Transverse colon (tissue), 4 donors: ENCODE measurements around the gene TMUB2. TPM values are rescaled to one million over a fixed set of nuclear protein-coding genes. Genes with fewer than 3 reads are reported as not detected.

Experiments
- DNase-seq: peaks from one replicate; pipeline ENCODE4 v3.0.0-alpha.2; 2019
- H3K27ac ChIP-seq, 4 donors: fragments of 200-600 bp; sonication (generic); 2 replicates each; pipeline ENCODE4 v1.5.1; 2016 to 2018; ENCODE audit warnings: inconsistent platforms in 4 of 4
- H3K27me3 ChIP-seq: fragments of 200-600 bp; sonication (generic); 2 replicates; pipeline ENCODE4 v1.5.1; 2017; ENCODE audit warnings: inconsistent platforms
- H3K36me3 ChIP-seq, 4 donors: fragments of 200-600 bp; sonication (generic); 2 replicates each; pipeline ENCODE4 v1.5.1; 2017 to 2019; ENCODE audit warnings: inconsistent platforms in 4 of 4
- H3K4me1 ChIP-seq, 4 donors: fragments of 200-600 bp; sonication (generic); 2 replicates each; pipeline ENCODE4 v1.5.1; 2017 to 2020; ENCODE audit warnings: inconsistent platforms in 4 of 4
- H3K4me3 ChIP-seq, 4 donors: fragments of 200-600 bp; sonication (generic); 1 replicate in 1 of 4; 2 replicates in 3 of 4; pipeline versions ENCODE4 v1.5.1 to v1.6.1; 2017 to 2019; ENCODE audit warnings: inconsistent platforms in 4 of 4
- H3K9me3 ChIP-seq, 2 donors: fragments of 200-600 bp; sonication (generic); 2 replicates each; pipeline ENCODE4 v1.5.1; 2017 to 2019; ENCODE audit warnings: inconsistent platforms in 2 of 2
- EP300 ChIP-seq: sonication (generic); formaldehyde crosslinking; IDR thresholded peaks from one replicate; pipeline ENCODE4 v1.6.1; 2017; ENCODE audit warnings: antibody characterized with exemption, low read depth
- POLR2A ChIP-seq: fragments of 450-650 bp; IDR thresholded peaks from one replicate; pipeline ENCODE4 v1.6.1; 2016; ENCODE audit warnings: antibody characterized with exemption, mild to moderate bottlenecking, moderate library complexity
- POLR2AphosphoS5 ChIP-seq, 3 donors: sonication (generic); formaldehyde crosslinking; IDR thresholded peaks; one replicate each; pipeline ENCODE4 v1.6.1; 2016; ENCODE audit warnings: antibody characterized with exemption in 3 of 3
- WGBS, 2 donors: methylation state at CpG; one replicate each; pipeline ENCODE4 v1.1.5; 2018; ENCODE audit warnings: low coverage in 1 of 2; 5-methylcytosine and 5-hydroxymethylcytosine counted together
- in situ Hi-C, 4 donors: fragments of 200-750 bp; cut with MboI; loops; one replicate each; pipeline versions ENCODE4 v1.15.0 to v1.15.1; 2017; ENCODE audit warnings: low sequenced_read_pairs in 3 of 4, low pct_ligation_motif_present in 1 of 4, low pct_unique_long_range_greater_than_20kb in 1 of 4
- intact Hi-C: fragments of 100-400 bp; cut with DNase I; formaldehyde crosslinking; loops from one replicate; pipeline ENCODE4 v1.15.1; 2023; ENCODE audit warnings: low total_unique reads
- small RNA-seq, 4 donors: library from RNA; depleted of rRNA; stranded (forward); fragments of <200 nt; gene quantifications; one replicate each; pipeline ENCODE3, GENCODE V24; 2016
- total RNA-seq, 4 donors: library from RNA; depleted of rRNA; stranded (reverse); fragments of >200 nt; gene quantifications; one replicate each; pipeline ENCODE4 v1.1.0, GENCODE V29; 2016
- TF ChIP-seq, protein P1 (sequence below), 5 experiments: fragments of 200-600 bp in 3 of 5; fragments of 450-650 bp in 2 of 5; sonication (generic) in 3 of 5; IDR thresholded peaks; 1 replicate in 2 of 5; 2 replicates in 3 of 5; pipeline ENCODE4 v1.5.1; 2016 to 2017; ENCODE audit warnings: antibody characterized with exemption in 5 of 5, inconsistent platforms in 3 of 5, mild to moderate bottlenecking in 2 of 5, moderate library complexity in 1 of 5

TMUB2 gene
- total RNA-seq, 4 donors from 2014 or later: 53.4 to 70.5 (median 60.6) TPM

DNA sequence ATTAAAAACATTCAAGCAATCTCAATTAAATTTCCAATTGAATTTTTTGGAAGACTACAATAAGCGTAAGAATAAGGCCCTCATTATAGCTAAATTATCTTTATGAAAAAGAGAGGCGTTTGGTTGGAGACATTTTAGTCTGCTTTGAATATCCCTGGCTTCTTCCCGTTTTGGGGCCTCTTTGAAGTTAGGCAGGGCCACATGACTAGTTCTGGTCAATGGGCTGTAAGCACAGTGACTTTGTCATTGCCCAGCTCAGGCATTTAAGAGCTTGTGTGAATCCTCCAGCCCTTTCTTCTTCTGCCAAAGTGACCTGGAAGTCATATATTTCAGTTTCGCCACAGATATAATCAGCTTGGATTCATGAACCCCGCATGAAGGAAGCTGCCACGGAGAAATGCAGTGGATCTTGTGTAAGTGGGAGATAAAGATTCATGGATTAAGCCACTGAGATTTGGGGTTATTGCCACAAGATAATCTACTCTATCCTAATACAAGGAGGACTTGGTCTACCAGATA lies 54.4 kb downstream of the TMUB2 start:
- H3K4me3 ChIP-seq: no peak overlapping the region
- H3K36me3 ChIP-seq: no peaks in the 10 kb centered on the region
- H3K27me3 ChIP-seq: peaks cover 4% of the 10 kb centered on the region
- no peak for DNase-seq
- intact Hi-C loops (no loop called here), in situ Hi-C loops (no loop called here)
- no peaks in the 10 kb centered on the region for H3K9me3 ChIP-seq
- WGBS, 2 donors: 68 to 69% methylated on average over 6 of the region's 6 CpGs
- peaks cover 0 to 5% (median 5%) of the 10 kb centered on the region in 4 donors for H3K4me1 ChIP-seq
- no peak for TF ChIP-seq POLR2A
- TF ChIP-seq POLR2AphosphoS5 (IDR thresholded peaks at IDR 0.05): no peak
- TF ChIP-seq, protein P1, sequence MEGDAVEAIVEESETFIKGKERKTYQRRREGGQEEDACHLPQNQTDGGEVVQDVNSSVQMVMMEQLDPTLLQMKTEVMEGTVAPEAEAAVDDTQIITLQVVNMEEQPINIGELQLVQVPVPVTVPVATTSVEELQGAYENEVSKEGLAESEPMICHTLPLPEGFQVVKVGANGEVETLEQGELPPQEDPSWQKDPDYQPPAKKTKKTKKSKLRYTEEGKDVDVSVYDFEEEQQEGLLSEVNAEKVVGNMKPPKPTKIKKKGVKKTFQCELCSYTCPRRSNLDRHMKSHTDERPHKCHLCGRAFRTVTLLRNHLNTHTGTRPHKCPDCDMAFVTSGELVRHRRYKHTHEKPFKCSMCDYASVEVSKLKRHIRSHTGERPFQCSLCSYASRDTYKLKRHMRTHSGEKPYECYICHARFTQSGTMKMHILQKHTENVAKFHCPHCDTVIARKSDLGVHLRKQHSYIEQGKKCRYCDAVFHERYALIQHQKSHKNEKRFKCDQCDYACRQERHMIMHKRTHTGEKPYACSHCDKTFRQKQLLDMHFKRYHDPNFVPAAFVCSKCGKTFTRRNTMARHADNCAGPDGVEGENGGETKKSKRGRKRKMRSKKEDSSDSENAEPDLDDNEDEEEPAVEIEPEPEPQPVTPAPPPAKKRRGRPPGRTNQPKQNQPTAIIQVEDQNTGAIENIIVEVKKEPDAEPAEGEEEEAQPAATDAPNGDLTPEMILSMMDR (IDR thresholded peaks at IDR 0.05): no peak
- no peak for TF ChIP-seq EP300
- no peak overlapping the region for H3K27ac ChIP-seq

Small RNA genes within 50 kb of the gene (small RNA-seq; reads per million reads assigned to genes)
- gene MIR6782: 0 to 0.18 (median 0) reads per million in 4 donors

Other genes starting within 250 kb of the TMUB2 start
- not detected for gene PPY, start 244.5 kb upstream of the TMUB2 start, total RNA-seq
- 10 to 100 TPM in 3 of 4 donors, not detected in 1; 27.7 to 89.2 (median 52.1) TPM for gene PYY, start 233.0 kb upstream of the TMUB2 start, total RNA-seq
- gene NAGS, start 182.3 kb upstream of the TMUB2 start, total RNA-seq: 10 to 100 TPM in 2 of 4 donors, 1 to 10 TPM in 2; 3.0 to 46.3 (median 17.7) TPM
- 10 to 100 TPM; 25.2 to 34.0 (median 27.7) TPM for gene TMEM101, start 172.0 kb upstream of the TMUB2 start, total RNA-seq
- gene LSM12, start 120.3 kb upstream of the TMUB2 start, total RNA-seq: 10 to 100 TPM in 3 of 4 donors, 1 to 10 TPM in 1; 5.4 to 29.2 (median 22.9) TPM
- gene G6PC3, start 116.2 kb upstream of the TMUB2 start, total RNA-seq: 10 to 100 TPM in 3 of 4 donors, 1 to 10 TPM in 1; 5.2 to 35.6 (median 18.5) TPM
- 100 to 1,000 TPM in 1 of 4 donors, 10 to 100 TPM in 3; 45.3 to 182 (median 70.8) TPM for gene HDAC5, start 63.3 kb upstream of the TMUB2 start, total RNA-seq
- gene HROB, start 45.0 kb upstream of the TMUB2 start, total RNA-seq: 10 to 100 TPM in 2 of 4 donors, under 1 TPM in 2; 0.32 to 16.9 (median 8.5) TPM
- gene ASB16, start 16.3 kb upstream of the TMUB2 start, total RNA-seq: 1 to 10 TPM in 2 of 4 donors, not detected in 2; 1.2 to 2.6 TPM
- 10 to 100 TPM; 44.1 to 77.4 (median 52.3) TPM for gene ATXN7L3, start 12.9 kb downstream of the TMUB2 start, total RNA-seq
- gene UBTF, start 32.7 kb downstream of the TMUB2 start, total RNA-seq: 10 to 100 TPM; 49.4 to 61.6 (median 60.4) TPM
- not detected for gene SLC4A1, start 81.2 kb downstream of the TMUB2 start, total RNA-seq
- 1 to 10 TPM in 2 of 4 donors, under 1 TPM in 1, not detected in 1; 0.48 to 7.6 (median 1.1) TPM for gene RUNDC3A, start 121.6 kb downstream of the TMUB2 start, total RNA-seq
- gene SLC25A39, start 137.9 kb downstream of the TMUB2 start, total RNA-seq: 100 to 1,000 TPM; 136 to 154 (median 141) TPM
- gene GRN, start 158.3 kb downstream of the TMUB2 start, total RNA-seq: 1,000 to 10,000 TPM in 1 of 4 donors, 100 to 1,000 TPM in 3; 546 to 1,119 (median 694) TPM
- gene FAM171A2, start 176.9 kb downstream of the TMUB2 start, total RNA-seq: 1 to 10 TPM in 1 of 4 donors, under 1 TPM in 2, not detected in 1; 0.14 to 7.9 (median 0.95) TPM
- gene ITGA2B, start 202.7 kb downstream of the TMUB2 start, total RNA-seq: under 1 TPM in 2 of 4 donors, not detected in 2; 0.14 to 0.32 TPM